K562 (cell line): ENCODE data around the gene TXNIP. TPM values are rescaled to one million over a fixed set of nuclear protein-coding genes. Genes with fewer than 3 reads are reported as not detected.

ENCODE experiments used
- E2F1 ChIP-seq: sonication (generic); formaldehyde crosslinking; IDR thresholded peaks from 2 replicates; pipeline ENCODE4 v1.8.1; 2023; ENCODE audit warnings: mild to moderate bottlenecking, missing genetic modification reagents, moderate library complexity
- MEIS2 ChIP-seq: fragments of 450-650 bp; IDR thresholded peaks from 2 replicates; pipeline ENCODE4 v1.6.1; 2014; ENCODE audit warnings: mild to moderate bottlenecking; ENCODE audit not compliant: partially characterized antibody
- MYC ChIP-seq, 2 experiments: fragments of 250-450 bp in 1 of 2; sonication (Bioruptor Pico) in 1 of 2; IDR thresholded peaks; 2 replicates each; pipeline versions ENCODE4 v1.5.1 to v1.6.1; 2012 to 2021; ENCODE audit warnings: low read depth in 2 of 2, borderline replicate concordance in 1 of 2, improper control_type of control experiment in 1 of 2, low read length in 1 of 2, mild to moderate bottlenecking in 1 of 2, moderate library complexity in 1 of 2
- NFYB ChIP-seq: IDR thresholded peaks from 2 replicates; pipeline ENCODE4 v1.6.1; 2011; ENCODE audit warnings: mild to moderate bottlenecking, moderate library complexity; ENCODE audit not compliant: insufficient read length; ENCODE audit errors: extremely low read depth
- NR1H2 ChIP-seq: sonication (generic); formaldehyde crosslinking; IDR thresholded peaks from 2 replicates; pipeline ENCODE4 v1.4.0; 2020; ENCODE audit warnings: mild to moderate bottlenecking, missing genetic modification reagents
- PCBP1 ChIP-seq: fragments of 200-400 bp; formaldehyde crosslinking; IDR thresholded peaks from 2 replicates; pipeline ENCODE4 v1.6.1; 2018; ENCODE audit warnings: mild to moderate bottlenecking, low read depth, low read length; ENCODE audit not compliant: poor library complexity, severe bottlenecking
- PHF8 ChIP-seq: fragments of 200-600 bp; sonication (generic); IDR thresholded peaks from 2 replicates; pipeline ENCODE4 v1.6.1; 2012; ENCODE audit warnings: mixed run types, mild to moderate bottlenecking, inconsistent platforms, low read length, moderate library complexity, borderline replicate concordance
- POLR2G ChIP-seq: fragments of 200-400 bp; formaldehyde crosslinking; IDR thresholded peaks from 2 replicates; pipeline ENCODE4 v1.6.1; 2017; ENCODE audit warnings: low read depth, mild to moderate bottlenecking, antibody characterized with exemption, low read length, moderate library complexity
- SAP30 ChIP-seq: fragments of 200-600 bp; sonication (generic); IDR thresholded peaks from 2 replicates; pipeline ENCODE4 v1.6.1; 2012; ENCODE audit warnings: borderline replicate concordance, low read depth, mild to moderate bottlenecking, moderate library complexity, low read length, control low read depth, inconsistent platforms; ENCODE audit not compliant: insufficient read depth, poor library complexity, severe bottlenecking
- SFPQ ChIP-seq: fragments of 200-400 bp; formaldehyde crosslinking; IDR thresholded peaks from 2 replicates; pipeline ENCODE4 v1.6.1; 2017; ENCODE audit warnings: mild to moderate bottlenecking, low read depth, low read length, moderate library complexity
- SIN3A ChIP-seq, 2 experiments: fragments of 150-350 bp in 1 of 2; IDR thresholded peaks; 2 replicates each; pipeline ENCODE4 v1.6.1; 2011 to 2016; ENCODE audit warnings: borderline replicate concordance in 2 of 2, low read depth in 2 of 2, low read length in 2 of 2, mild to moderate bottlenecking in 2 of 2, moderate library complexity in 2 of 2; ENCODE audit not compliant: control insufficient read depth in 1 of 2
- ZBTB7A ChIP-seq: IDR thresholded peaks from 2 replicates; pipeline ENCODE4 v1.6.1; 2011; ENCODE audit warnings: low read depth, mild to moderate bottlenecking, low read length, moderate library complexity, borderline replicate concordance; ENCODE audit not compliant: control insufficient read depth
- polyA plus RNA-seq, 8 experiments: library from polyadenylated mRNA; depleted of rRNA in 4 of 8; stranded (reverse) in 5 of 8; unstranded in 3 of 8; fragments of >200 nt; fragmentation: Nextera tagmentation in 2 of 8; fragmentation: Illumina TruSeq in 1 of 8; extraction: Ambion mirVana in 2 of 8; extraction: Trizol in 1 of 8; gene quantifications; 2 replicates each; pipeline versions ENCODE4 v1.2.1 to v1.2.3, GENCODE V29; 2011 to 2014; ENCODE audit warnings: inconsistent platforms in 1 of 8, missing spikeins in 1 of 8
- total RNA-seq, 7 experiments: library from RNA; depleted of rRNA in 6 of 7; stranded (reverse); fragments of >200 nt in 6 of 7; fragmentation: Illumina TruSeq in 2 of 7; extraction: Trizol in 2 of 7; gene quantifications; 2 replicates each; pipeline versions ENCODE4 v1.2.1 to v1.2.3, GENCODE V29; 2011 to 2021; ENCODE audit warnings: low replicate concordance in 1 of 7
- TF ChIP-seq, protein P1 (sequence below): fragments of 250-450 bp; sonication (Bioruptor Pico); IDR thresholded peaks from 2 replicates; pipeline ENCODE4 v1.4.0; 2020; ENCODE audit warnings: mild to moderate bottlenecking
- TF ChIP-seq, protein P2 (sequence below): sonication (generic); formaldehyde crosslinking; IDR thresholded peaks from 2 replicates; pipeline ENCODE4 v1.8.0; 2022; ENCODE audit warnings: mild to moderate bottlenecking, low read depth, missing genetic modification reagents

TXNIP gene
- total and polyA plus RNA-seq, 9 of the 15 experiments (the other 6 are each of a cell fraction or from before 2014, with no cell fraction given) = 120 to 499 (median 257) TPM

DNA sequence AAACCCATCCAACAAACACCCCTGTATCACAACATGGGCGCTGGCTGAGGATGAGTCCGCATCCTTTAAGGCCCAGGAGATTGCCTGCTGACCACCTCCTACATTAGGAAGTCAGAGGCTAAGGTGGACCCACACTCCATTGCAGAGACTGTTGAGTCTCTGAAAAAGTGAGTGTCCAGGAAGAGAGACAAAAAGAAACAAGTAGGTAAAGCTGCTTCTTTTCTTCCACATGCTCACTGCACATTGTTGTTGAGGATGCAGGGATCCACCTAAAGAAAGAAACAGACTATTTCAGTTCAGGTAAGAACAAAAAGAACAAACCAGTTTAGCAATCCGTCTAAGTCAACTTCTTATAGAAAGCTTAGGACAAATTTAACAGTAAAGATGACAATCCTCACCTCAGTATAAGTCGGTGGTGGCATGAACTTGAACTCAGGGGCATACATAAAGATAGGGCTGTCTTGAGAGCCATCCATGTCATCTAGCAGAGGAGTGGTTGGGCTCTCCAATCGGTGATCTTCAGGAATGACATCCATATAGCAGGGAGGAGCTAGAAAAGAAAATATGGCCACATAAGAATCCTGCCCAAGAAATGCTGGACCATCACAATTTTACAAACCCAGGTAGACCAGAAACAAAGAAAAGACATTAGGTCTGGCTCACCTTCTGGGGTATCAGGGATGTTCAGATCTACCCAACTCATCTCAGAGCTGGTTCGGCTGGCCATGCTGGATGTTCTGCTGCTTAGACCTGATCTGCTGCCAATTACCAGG, 2.6 kb downstream of the TXNIP start (continued):
- TF ChIP-seq SFPQ (no peak), NR1H2 (CRISPR knock-in tag) (0 out of 2 replicates have a peak, but pooled peaks have one; percentile 5), MYC (IDR thresholded peaks at IDR 0.05; ENCODE audit: low read depth, low read length) (no peak), MYC (CRISPR knock-in tag; IDR thresholded peaks at IDR 0.05; ENCODE audit: borderline replicate concordance, low read depth) (no peak), SIN3A (IDR thresholded peaks at IDR 0.05; ENCODE audit: borderline replicate concordance in 2 of 2, control insufficient read depth in 1 of 2, low read depth in 2 of 2, low read length in 2 of 2) (0 out of 4 replicates have a peak, but pooled peaks of 1 of the 2 experiments have one; percentile 27), NFYB (no peak), MEIS2 (no peak), PHF8 (peak; percentile 16; the same call in 1 of the 2 replicates), E2F1 (CRISPR knock-in tag) (no peak), POLR2G (0 out of 2 replicates have a peak, but pooled peaks have one; percentile 9), SAP30 (no peak), ZBTB7A (no peak), PCBP1 (no peak)
- TF ChIP-seq, protein P1, sequence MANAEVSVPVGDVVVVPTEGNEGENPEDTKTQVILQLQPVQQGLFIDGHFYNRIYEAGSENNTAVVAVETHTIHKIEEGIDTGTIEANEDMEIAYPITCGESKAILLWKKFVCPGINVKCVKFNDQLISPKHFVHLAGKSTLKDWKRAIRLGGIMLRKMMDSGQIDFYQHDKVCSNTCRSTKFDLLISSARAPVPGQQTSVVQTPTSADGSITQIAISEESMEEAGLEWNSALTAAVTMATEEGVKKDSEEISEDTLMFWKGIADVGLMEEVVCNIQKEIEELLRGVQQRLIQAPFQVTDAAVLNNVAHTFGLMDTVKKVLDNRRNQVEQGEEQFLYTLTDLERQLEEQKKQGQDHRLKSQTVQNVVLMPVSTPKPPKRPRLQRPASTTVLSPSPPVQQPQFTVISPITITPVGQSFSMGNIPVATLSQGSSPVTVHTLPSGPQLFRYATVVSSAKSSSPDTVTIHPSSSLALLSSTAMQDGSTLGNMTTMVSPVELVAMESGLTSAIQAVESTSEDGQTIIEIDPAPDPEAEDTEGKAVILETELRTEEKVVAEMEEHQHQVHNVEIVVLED (CRISPR knock-in tag) = no peak
- TF ChIP-seq, protein P2, sequence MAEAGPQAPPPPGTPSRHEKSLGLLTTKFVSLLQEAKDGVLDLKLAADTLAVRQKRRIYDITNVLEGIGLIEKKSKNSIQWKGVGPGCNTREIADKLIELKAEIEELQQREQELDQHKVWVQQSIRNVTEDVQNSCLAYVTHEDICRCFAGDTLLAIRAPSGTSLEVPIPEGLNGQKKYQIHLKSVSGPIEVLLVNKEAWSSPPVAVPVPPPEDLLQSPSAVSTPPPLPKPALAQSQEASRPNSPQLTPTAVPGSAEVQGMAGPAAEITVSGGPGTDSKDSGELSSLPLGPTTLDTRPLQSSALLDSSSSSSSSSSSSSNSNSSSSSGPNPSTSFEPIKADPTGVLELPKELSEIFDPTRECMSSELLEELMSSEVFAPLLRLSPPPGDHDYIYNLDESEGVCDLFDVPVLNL (CRISPR knock-in tag) = no peak
